SK-N-SH (cell line): ENCODE results near the gene HSPA12A. TPM values are rescaled to one million over a fixed set of nuclear protein-coding genes. Genes with fewer than 3 reads are reported as not detected.

Experiments used
- CTCF ChIA-PET: fragments of 300-600, 350-600 bp; formaldehyde crosslinking; extraction: SDS; loops from one replicate; lab custom pipeline; 2021; lab: Yijun Ruan, JAX
- POLR2A ChIA-PET: fragments of 350-600 bp; sonication (Branson Sonifier 250); formaldehyde crosslinking; extraction: SDS; loops from one replicate; lab custom pipeline; 2020; ENCODE audit warnings: antibody characterized with exemption, inconsistent platforms; lab: Yijun Ruan, JAX
- DNase-seq: peaks from one replicate; pipeline ENCODE4 v3.0.0; 2012
- H2AFZ ChIP-seq: fragments of 200-600 bp; sonication (generic); 2 replicates; pipeline ENCODE4 v1.8.1; 2016; ENCODE audit warnings: antibody characterized with exemption, mild to moderate bottlenecking, low read depth
- H3F3A ChIP-seq: fragments of 200-600 bp; sonication (generic); replicated peaks from 2 replicates; pipeline ENCODE3; 2016; ENCODE audit warnings: antibody characterized with exemption, mild to moderate bottlenecking; ENCODE audit not compliant: insufficient read depth
- H3K27ac ChIP-seq, 2 experiments: fragments of 200-500 bp in 1 of 2; fragments of 200-600 bp in 1 of 2; sonication (Bioruptor generic) in 1 of 2; sonication (generic), shearing (Covaris generic) in 1 of 2; 2 replicates each; pipeline versions ENCODE4 v1.5.1 to v1.6.1; 2014 to 2016; ENCODE audit warnings: low read depth in 2 of 2, inconsistent platforms in 1 of 2, low read length in 1 of 2, mild to moderate bottlenecking in 1 of 2, mixed read lengths in 1 of 2
- H3K27me3 ChIP-seq: fragments of 200-600 bp; sonication (generic), shearing (Covaris generic); 2 replicates; pipeline ENCODE4 v1.6.1; 2016; ENCODE audit warnings: mixed run types; ENCODE audit not compliant: insufficient read depth
- H3K36me3 ChIP-seq, 2 experiments: fragments of 200-500 bp in 1 of 2; fragments of 200-600 bp in 1 of 2; sonication (Bioruptor generic) in 1 of 2; sonication (generic) in 1 of 2; replicated peaks in 1 of 2; 2 replicates each; pipeline versions ENCODE3 to v1.5.1; 2014 to 2016; ENCODE audit warnings: low read length in 1 of 2, mild to moderate bottlenecking in 1 of 2; ENCODE audit not compliant: insufficient read depth in 2 of 2, control insufficient read depth in 1 of 2
- H3K4me1 ChIP-seq, 2 experiments: fragments of 200-500 bp in 1 of 2; fragments of 200-600 bp in 1 of 2; sonication (Bioruptor generic) in 1 of 2; sonication (generic), shearing (Covaris generic) in 1 of 2; 2 replicates each; pipeline versions ENCODE4 v1.5.1 to v1.6.1; 2014 to 2016; ENCODE audit warnings: low read depth in 1 of 2, low read length in 1 of 2, mixed run types in 1 of 2; ENCODE audit not compliant: insufficient read depth in 2 of 2, control insufficient read depth in 1 of 2
- H3K4me2 ChIP-seq: fragments of 200-600 bp; sonication (generic), shearing (Covaris generic); 2 replicates; pipeline ENCODE4 v1.6.1; 2017; ENCODE audit warnings: mixed run types
- H3K4me3 ChIP-seq, 2 experiments: fragments of 200-500 bp in 1 of 2; fragments of 200-600 bp in 1 of 2; sonication (Bioruptor generic) in 1 of 2; sonication (generic), shearing (Covaris generic) in 1 of 2; 2 replicates each; pipeline versions ENCODE4 v1.5.1 to v1.8.1; 2014 to 2016; ENCODE audit warnings: low read depth in 2 of 2, inconsistent platforms in 1 of 2, low read length in 1 of 2, mild to moderate bottlenecking in 1 of 2, mixed read lengths in 1 of 2, moderate library complexity in 1 of 2
- H3K79me2 ChIP-seq: fragments of 200-600 bp; sonication (generic); 2 replicates; pipeline ENCODE4 v1.8.1; 2017; ENCODE audit warnings: mild to moderate bottlenecking; ENCODE audit not compliant: insufficient read depth
- H3K9ac ChIP-seq: fragments of 200-600 bp; sonication (generic); 2 replicates; pipeline ENCODE4 v1.6.1; 2017; ENCODE audit warnings: mixed run types
- H3K9me2 ChIP-seq: fragments of 200-600 bp; sonication (generic); 2 replicates; pipeline ENCODE4 v1.6.1; 2017; ENCODE audit warnings: mixed run types
- H3K9me3 ChIP-seq: fragments of 200-600 bp; sonication (generic); 2 replicates; pipeline ENCODE4 v1.6.1; 2017; ENCODE audit warnings: mixed run types, mild to moderate bottlenecking, moderate library complexity
- H4K20me1 ChIP-seq: fragments of 200-600 bp; sonication (generic); 2 replicates; pipeline ENCODE4 v1.6.1; 2017; ENCODE audit warnings: mild to moderate bottlenecking, mixed run types; ENCODE audit not compliant: insufficient read depth
- EP300 ChIP-seq, 2 experiments: IDR thresholded peaks; 2 replicates each; pipeline versions ENCODE4 v1.4.0 to v1.6.1; 2012; ENCODE audit warnings: borderline replicate concordance in 1 of 2, low read depth in 1 of 2, low read length in 1 of 2
- EZH2phosphoT487 ChIP-seq: fragments of 200-600 bp; sonication (generic); IDR thresholded peaks from 2 replicates; pipeline ENCODE4 v1.6.1; 2017; ENCODE audit warnings: low read depth, mixed run types, mild to moderate bottlenecking, antibody characterized with exemption, moderate library complexity, borderline replicate concordance
- FOSL2 ChIP-seq: IDR thresholded peaks from 2 replicates; pipeline ENCODE4 v1.4.0; 2012; ENCODE audit warnings: low read depth, mild to moderate bottlenecking, moderate library complexity, borderline replicate concordance
- FOXJ3 ChIP-seq: sonication (generic); formaldehyde crosslinking; IDR thresholded peaks from 2 replicates; pipeline ENCODE4 v1.5.1; 2020; ENCODE audit warnings: mild to moderate bottlenecking, missing genetic modification reagents
- FOXM1 ChIP-seq: IDR thresholded peaks from 2 replicates; pipeline ENCODE4 v1.4.0; 2012; ENCODE audit warnings: low read depth, mild to moderate bottlenecking
- GABPA ChIP-seq: IDR thresholded peaks from 2 replicates; pipeline ENCODE4 v1.4.0; 2012; ENCODE audit warnings: low read depth, mild to moderate bottlenecking
- GATA2 ChIP-seq: sonication (generic); formaldehyde crosslinking; IDR thresholded peaks from 2 replicates; pipeline ENCODE4 v1.5.0; 2020; ENCODE audit warnings: mild to moderate bottlenecking, missing genetic modification reagents
- JUND ChIP-seq: IDR thresholded peaks from 2 replicates; pipeline ENCODE4 v1.4.0; 2012
- MEF2A ChIP-seq: IDR thresholded peaks from 2 replicates; pipeline ENCODE4 v1.4.0; 2012; ENCODE audit warnings: low read depth, borderline replicate concordance
- MXI1 ChIP-seq: IDR thresholded peaks from 2 replicates; pipeline ENCODE4 v1.6.1; 2012; ENCODE audit warnings: mild to moderate bottlenecking, low read depth, low read length, improper control_type of control experiment
- NFIC ChIP-seq: IDR thresholded peaks from 2 replicates; pipeline ENCODE4 v1.4.0; 2012; ENCODE audit warnings: borderline replicate concordance
- NRF1 ChIP-seq: IDR thresholded peaks from 2 replicates; pipeline ENCODE4 v1.6.1; 2012; ENCODE audit warnings: low read depth, mild to moderate bottlenecking, low read length
- RAD21 ChIP-seq: IDR thresholded peaks from 2 replicates; pipeline ENCODE4 v1.6.1; 2012; ENCODE audit warnings: mild to moderate bottlenecking, low read length
- RCOR1 ChIP-seq: fragments of 150-350 bp; IDR thresholded peaks from 2 replicates; pipeline ENCODE4 v1.6.1; 2017; ENCODE audit warnings: antibody characterized with exemption, low read length
- RFX5 ChIP-seq: IDR thresholded peaks from 2 replicates; pipeline ENCODE4 v1.6.1; 2012; ENCODE audit warnings: mild to moderate bottlenecking, improper control_type of control experiment, low read length
- RXRA ChIP-seq: IDR thresholded peaks from 2 replicates; pipeline ENCODE4 v1.4.0; 2012; ENCODE audit warnings: low read depth, mild to moderate bottlenecking, borderline replicate concordance
- SIN3A ChIP-seq: IDR thresholded peaks from 2 replicates; pipeline ENCODE4 v1.6.1; 2012; ENCODE audit warnings: low read depth, mild to moderate bottlenecking, low read length, moderate library complexity, borderline replicate concordance
- SMC3 ChIP-seq: IDR thresholded peaks from 2 replicates; pipeline ENCODE4 v1.6.1; 2012; ENCODE audit warnings: low read depth, low read length, improper control_type of control experiment
- TEAD4 ChIP-seq: IDR thresholded peaks from 2 replicates; pipeline ENCODE4 v1.4.0; 2012; ENCODE audit warnings: mild to moderate bottlenecking, borderline replicate concordance; ENCODE audit not compliant: insufficient read depth
- YY1 ChIP-seq: IDR thresholded peaks from 2 replicates; pipeline ENCODE4 v1.4.0; 2012; ENCODE audit warnings: low read depth, mild to moderate bottlenecking
- WGBS: methylation state at CpG from one replicate; pipeline ENCODE4 v1.1.6; 2017; ENCODE audit warnings: low lambda C conversion rate; 5-methylcytosine and 5-hydroxymethylcytosine counted together
- polyA plus RNA-seq, 3 experiments: library from polyadenylated mRNA; depleted of rRNA; stranded (reverse); fragments of >200 nt; gene quantifications; 2 replicates each; pipeline ENCODE4 v1.2.3, GENCODE V29; 2012
- TF ChIP-seq, protein P1 (sequence below): fragments of 200-600 bp; sonication (generic); IDR thresholded peaks from 2 replicates; pipeline ENCODE4 v1.6.1; 2017; ENCODE audit warnings: antibody characterized with exemption, mild to moderate bottlenecking, moderate library complexity
- TF ChIP-seq, protein P2 (sequence below): IDR thresholded peaks from 2 replicates; pipeline ENCODE4 v1.4.0; 2012; ENCODE audit warnings: low read depth
- TF ChIP-seq, protein P3 (sequence below): IDR thresholded peaks from 2 replicates; pipeline ENCODE4 v1.6.1; 2012; ENCODE audit warnings: mild to moderate bottlenecking, low read depth, low read length, moderate library complexity

The HSPA12A gene
- polyA plus RNA-seq, 1 of the 3 experiments (the other 2 are of a cell fraction) = 2.9 TPM

DNA sequence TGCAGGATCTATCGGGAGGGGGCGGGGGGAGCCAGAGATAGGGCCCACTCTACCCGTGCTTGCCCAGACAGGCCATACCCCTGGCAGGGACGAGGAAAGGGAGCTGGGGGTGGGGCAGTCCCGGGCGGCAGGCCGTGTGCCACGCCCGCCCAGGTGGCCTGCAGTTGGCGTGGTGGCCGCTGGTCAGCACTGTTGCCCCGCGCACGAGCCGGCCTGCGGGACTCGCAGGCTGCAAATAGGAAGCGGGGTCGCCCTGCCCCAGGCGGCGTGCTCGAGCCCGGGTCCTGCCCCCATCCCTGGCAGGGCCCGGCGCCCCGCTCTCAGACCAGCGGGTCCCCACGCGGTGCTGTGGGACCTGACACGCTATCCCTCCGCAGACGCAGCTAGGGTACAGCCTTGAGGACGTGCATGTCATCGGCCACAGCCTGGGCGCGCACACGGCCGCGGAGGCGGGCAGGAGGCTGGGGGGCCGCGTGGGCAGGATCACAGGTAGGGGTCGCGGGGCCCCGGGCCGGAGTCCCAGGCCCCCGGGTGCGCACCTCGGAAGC is 114.9 kb downstream of the HSPA12A start:
- no peaks in the 10 kb centered on the region for H3F3A ChIP-seq
- H4K20me1 ChIP-seq = no peaks in the 10 kb centered on the region
- H3K4me1 ChIP-seq = no peaks in the 10 kb centered on the region; a peak in 1 of 4 replicates
- no peaks in the 10 kb centered on the region for H3K79me2 ChIP-seq
- H3K4me3 ChIP-seq = peak overlapping the region; percentile 32 to 39
- POLR2A ChIA-PET = no interaction called here
- WGBS = 0% methylated on average over 10 of the region's 49 CpGs
- no peak for TF ChIP-seq GATA2
- TF ChIP-seq EZH2phosphoT487 = no peak
- TF ChIP-seq YY1 = no peak
- TF ChIP-seq RAD21 = peak; percentile 65
- TF ChIP-seq RXRA = no peak
- TF ChIP-seq, protein P1, sequence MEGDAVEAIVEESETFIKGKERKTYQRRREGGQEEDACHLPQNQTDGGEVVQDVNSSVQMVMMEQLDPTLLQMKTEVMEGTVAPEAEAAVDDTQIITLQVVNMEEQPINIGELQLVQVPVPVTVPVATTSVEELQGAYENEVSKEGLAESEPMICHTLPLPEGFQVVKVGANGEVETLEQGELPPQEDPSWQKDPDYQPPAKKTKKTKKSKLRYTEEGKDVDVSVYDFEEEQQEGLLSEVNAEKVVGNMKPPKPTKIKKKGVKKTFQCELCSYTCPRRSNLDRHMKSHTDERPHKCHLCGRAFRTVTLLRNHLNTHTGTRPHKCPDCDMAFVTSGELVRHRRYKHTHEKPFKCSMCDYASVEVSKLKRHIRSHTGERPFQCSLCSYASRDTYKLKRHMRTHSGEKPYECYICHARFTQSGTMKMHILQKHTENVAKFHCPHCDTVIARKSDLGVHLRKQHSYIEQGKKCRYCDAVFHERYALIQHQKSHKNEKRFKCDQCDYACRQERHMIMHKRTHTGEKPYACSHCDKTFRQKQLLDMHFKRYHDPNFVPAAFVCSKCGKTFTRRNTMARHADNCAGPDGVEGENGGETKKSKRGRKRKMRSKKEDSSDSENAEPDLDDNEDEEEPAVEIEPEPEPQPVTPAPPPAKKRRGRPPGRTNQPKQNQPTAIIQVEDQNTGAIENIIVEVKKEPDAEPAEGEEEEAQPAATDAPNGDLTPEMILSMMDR = peak; percentile 45
- TF ChIP-seq, protein P2, sequence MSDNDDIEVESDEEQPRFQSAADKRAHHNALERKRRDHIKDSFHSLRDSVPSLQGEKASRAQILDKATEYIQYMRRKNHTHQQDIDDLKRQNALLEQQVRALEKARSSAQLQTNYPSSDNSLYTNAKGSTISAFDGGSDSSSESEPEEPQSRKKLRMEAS = no peak
- TF ChIP-seq GABPA = no peak
- TF ChIP-seq SMC3 = 0 out of 2 replicates have a peak, but pooled peaks have one; percentile 39
- TF ChIP-seq NFIC = no peak
- TF ChIP-seq, all 33 proteins: peak for 3
- peak overlapping the region; percentile 50 for H3K4me2 ChIP-seq
- no peak overlapping the region for H3K9ac ChIP-seq
- H3K9me3 ChIP-seq = no peaks in the 10 kb centered on the region
- H3K36me3 ChIP-seq = no peaks in the 10 kb centered on the region
- peak; percentile 92 for DNase-seq
- peaks cover 5% of the 10 kb centered on the region; the same call in 1 of the 2 replicates for H3K27me3 ChIP-seq
- H2AFZ ChIP-seq = no peak overlapping the region
- no peaks in the 10 kb centered on the region for H3K9me2 ChIP-seq
- H3K27ac ChIP-seq = no peak overlapping the region
- CTCF ChIA-PET = interaction anchor here (0.6 to 10.0 kb wide), 61 partner anchors 12 to 804 kb away, joined by 3 to 142 read pairs (median 4); no protein-coding TSS in a partner anchor

DNA sequence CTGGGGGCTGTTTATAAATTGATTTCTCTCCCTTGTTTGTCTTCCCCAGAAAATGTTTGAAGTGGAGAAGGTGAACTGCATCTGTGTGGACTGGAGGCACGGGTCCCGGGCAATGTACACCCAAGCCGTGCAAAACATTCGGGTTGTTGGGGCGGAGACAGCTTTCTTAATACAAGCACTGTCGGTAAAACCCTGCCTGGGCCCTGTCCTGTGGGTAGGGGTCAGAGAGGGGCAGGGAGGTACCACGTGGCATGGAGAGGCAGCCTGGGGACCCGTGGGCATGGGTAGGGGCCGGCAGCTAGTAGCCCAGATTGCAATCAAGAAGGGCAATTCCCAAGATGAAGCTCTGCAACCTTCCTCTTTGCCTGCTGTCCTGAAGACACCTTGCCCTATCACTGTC is 115.6 kb downstream of the HSPA12A start:
- H3K9ac ChIP-seq = no peak overlapping the region
- H3K27me3 ChIP-seq = peaks cover 5% of the 10 kb centered on the region; the same call in 1 of the 2 replicates
- 47% methylated on average over 9 of the region's 9 CpGs for WGBS
- no peaks in the 10 kb centered on the region; a peak in 1 of 4 replicates for H3K4me1 ChIP-seq
- H3K79me2 ChIP-seq = no peaks in the 10 kb centered on the region
- H3K4me2 ChIP-seq = no peak overlapping the region
- no peak for DNase-seq
- no peaks in the 10 kb centered on the region for H3F3A ChIP-seq
- H3K36me3 ChIP-seq = no peaks in the 10 kb centered on the region
- no peak overlapping the region for H3K27ac ChIP-seq
- H3K4me3 ChIP-seq = no peak overlapping the region
- no peaks in the 10 kb centered on the region for H3K9me2 ChIP-seq
- ChIA-PET CTCF (interaction anchor here (0.5 to 10.0 kb wide), 48 partner anchors 12 to 1061 kb away, joined by 3 to 142 read pairs (median 4); no protein-coding TSS in a partner anchor), POLR2A (no interaction called here)
- H2AFZ ChIP-seq = no peak overlapping the region
- no peaks in the 10 kb centered on the region for H3K9me3 ChIP-seq
- TF ChIP-seq SIN3A = no peak
- no peak for TF ChIP-seq RAD21
- no peak for TF ChIP-seq NFIC
- TF ChIP-seq GABPA = no peak
- no peak for TF ChIP-seq FOXM1
- no peak for TF ChIP-seq JUND
- no peak for TF ChIP-seq FOXJ3
- no peak for TF ChIP-seq SMC3
- no peak for TF ChIP-seq EP300 (IDR thresholded peaks at IDR 0.05; ENCODE audit: borderline replicate concordance in 1 of 2, low read depth in 1 of 2, low read length in 1 of 2)
- no peak for TF ChIP-seq NRF1
- no peak for TF ChIP-seq MXI1
- no peak for TF ChIP-seq EZH2phosphoT487
- no peak for TF ChIP-seq RFX5
- TF ChIP-seq, protein P3, sequence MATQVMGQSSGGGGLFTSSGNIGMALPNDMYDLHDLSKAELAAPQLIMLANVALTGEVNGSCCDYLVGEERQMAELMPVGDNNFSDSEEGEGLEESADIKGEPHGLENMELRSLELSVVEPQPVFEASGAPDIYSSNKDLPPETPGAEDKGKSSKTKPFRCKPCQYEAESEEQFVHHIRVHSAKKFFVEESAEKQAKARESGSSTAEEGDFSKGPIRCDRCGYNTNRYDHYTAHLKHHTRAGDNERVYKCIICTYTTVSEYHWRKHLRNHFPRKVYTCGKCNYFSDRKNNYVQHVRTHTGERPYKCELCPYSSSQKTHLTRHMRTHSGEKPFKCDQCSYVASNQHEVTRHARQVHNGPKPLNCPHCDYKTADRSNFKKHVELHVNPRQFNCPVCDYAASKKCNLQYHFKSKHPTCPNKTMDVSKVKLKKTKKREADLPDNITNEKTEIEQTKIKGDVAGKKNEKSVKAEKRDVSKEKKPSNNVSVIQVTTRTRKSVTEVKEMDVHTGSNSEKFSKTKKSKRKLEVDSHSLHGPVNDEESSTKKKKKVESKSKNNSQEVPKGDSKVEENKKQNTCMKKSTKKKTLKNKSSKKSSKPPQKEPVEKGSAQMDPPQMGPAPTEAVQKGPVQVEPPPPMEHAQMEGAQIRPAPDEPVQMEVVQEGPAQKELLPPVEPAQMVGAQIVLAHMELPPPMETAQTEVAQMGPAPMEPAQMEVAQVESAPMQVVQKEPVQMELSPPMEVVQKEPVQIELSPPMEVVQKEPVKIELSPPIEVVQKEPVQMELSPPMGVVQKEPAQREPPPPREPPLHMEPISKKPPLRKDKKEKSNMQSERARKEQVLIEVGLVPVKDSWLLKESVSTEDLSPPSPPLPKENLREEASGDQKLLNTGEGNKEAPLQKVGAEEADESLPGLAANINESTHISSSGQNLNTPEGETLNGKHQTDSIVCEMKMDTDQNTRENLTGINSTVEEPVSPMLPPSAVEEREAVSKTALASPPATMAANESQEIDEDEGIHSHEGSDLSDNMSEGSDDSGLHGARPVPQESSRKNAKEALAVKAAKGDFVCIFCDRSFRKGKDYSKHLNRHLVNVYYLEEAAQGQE = no peak
- no peak for TF ChIP-seq MEF2A
- TF ChIP-seq RCOR1 = no peak
- TF ChIP-seq RXRA = no peak
- TF ChIP-seq FOSL2 = no peak
- no peak for TF ChIP-seq TEAD4
- no peaks in the 10 kb centered on the region for H4K20me1 ChIP-seq
